HL-60 (cell line): ENCODE measurements around the gene PCDHGA10.

Source experiments
- GABPA ChIP-seq: IDR thresholded peaks from 2 replicates; pipeline ENCODE4 v1.6.1; 2012; ENCODE audit warnings: low read depth
- SPI1 ChIP-seq: IDR thresholded peaks from 2 replicates; pipeline ENCODE4 v1.6.1; 2012; ENCODE audit warnings: low read depth, mild to moderate bottlenecking, borderline replicate concordance
- TF ChIP-seq, protein P1 (sequence below): IDR thresholded peaks from one replicate; pipeline ENCODE4 v1.5.1; 2011; ENCODE audit warnings: low read length, control low read depth, inconsistent platforms; ENCODE audit not compliant: insufficient read depth

DNA sequence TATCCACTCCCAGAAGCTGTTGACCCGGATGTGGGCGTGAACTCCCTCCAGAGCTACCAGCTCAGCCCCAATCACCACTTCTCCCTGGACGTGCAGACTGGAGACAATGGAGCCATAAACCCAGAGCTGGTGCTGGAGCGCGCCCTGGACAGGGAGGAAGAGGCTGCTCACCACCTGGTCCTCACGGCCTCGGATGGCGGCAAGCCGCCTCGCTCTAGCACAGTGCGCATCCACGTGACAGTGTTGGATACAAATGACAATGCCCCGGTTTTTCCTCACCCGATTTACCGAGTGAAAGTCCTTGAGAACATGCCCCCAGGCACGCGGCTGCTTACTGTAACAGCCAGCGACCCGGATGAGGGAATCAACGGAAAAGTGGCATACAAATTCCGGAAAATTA is 19.5 kb upstream of the PCDHGA10 start:
- TF ChIP-seq, protein P1, sequence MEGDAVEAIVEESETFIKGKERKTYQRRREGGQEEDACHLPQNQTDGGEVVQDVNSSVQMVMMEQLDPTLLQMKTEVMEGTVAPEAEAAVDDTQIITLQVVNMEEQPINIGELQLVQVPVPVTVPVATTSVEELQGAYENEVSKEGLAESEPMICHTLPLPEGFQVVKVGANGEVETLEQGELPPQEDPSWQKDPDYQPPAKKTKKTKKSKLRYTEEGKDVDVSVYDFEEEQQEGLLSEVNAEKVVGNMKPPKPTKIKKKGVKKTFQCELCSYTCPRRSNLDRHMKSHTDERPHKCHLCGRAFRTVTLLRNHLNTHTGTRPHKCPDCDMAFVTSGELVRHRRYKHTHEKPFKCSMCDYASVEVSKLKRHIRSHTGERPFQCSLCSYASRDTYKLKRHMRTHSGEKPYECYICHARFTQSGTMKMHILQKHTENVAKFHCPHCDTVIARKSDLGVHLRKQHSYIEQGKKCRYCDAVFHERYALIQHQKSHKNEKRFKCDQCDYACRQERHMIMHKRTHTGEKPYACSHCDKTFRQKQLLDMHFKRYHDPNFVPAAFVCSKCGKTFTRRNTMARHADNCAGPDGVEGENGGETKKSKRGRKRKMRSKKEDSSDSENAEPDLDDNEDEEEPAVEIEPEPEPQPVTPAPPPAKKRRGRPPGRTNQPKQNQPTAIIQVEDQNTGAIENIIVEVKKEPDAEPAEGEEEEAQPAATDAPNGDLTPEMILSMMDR = no peak
- no peak for TF ChIP-seq GABPA
- TF ChIP-seq SPI1 = no peak
